K562 (cell line): ENCODE data around the gene CFAP221. TPM values are rescaled to one million over a fixed set of nuclear protein-coding genes. Genes with fewer than 3 reads are reported as not detected.

ENCODE experiments used
- ATAC-seq: fragments of 200-7000 bp; cut with Tn5 transposase; 3 replicates; pipeline ENCODE4 v1.9.1; 2020; ENCODE audit warnings: moderate library complexity
- BruUV-seq: library from RNA; stranded (reverse); fragments of 400-500 nt; replicated peaks from 2 replicates; lab custom pipeline; 2021; lab: Mats Ljungman, UMichigan
- CTCF ChIA-PET: fragments of 300-600 bp; formaldehyde crosslinking; extraction: SDS; loops from one replicate; lab custom pipeline; 2021; ENCODE audit warnings: low intra/inter-chr PET ratio; lab: Yijun Ruan, JAX
- POLR2A ChIA-PET: fragments of 300-600, 350-650 bp; sonication (Branson Sonifier 250); formaldehyde crosslinking; extraction: SDS; loops from one replicate; lab custom pipeline; 2021; ENCODE audit warnings: antibody characterized with exemption, inconsistent platforms; lab: Yijun Ruan, JAX
- DNase-seq, 4 experiments: peaks; one replicate each; pipeline versions ENCODE4 v3.0.0 to v3.0.0-alpha.2; 2011 to 2018; ENCODE audit warnings: low spot score in 3 of 4, mixed read lengths in 3 of 4; ENCODE audit errors: extremely low read depth in 1 of 4
- FAIRE-seq: peaks from 2 replicates; lab custom pipeline; 2011; peaks lifted over from hg19 to GRCh38; lab: Jason Lieb, UNC
- H2AFZ ChIP-seq: 2 replicates; pipeline ENCODE4 v1.6.0; 2011; ENCODE audit warnings: low read depth, low read length, control low read depth, inconsistent platforms
- H3K27ac ChIP-seq: fragments of 200-600 bp; 3 replicates; pipeline ENCODE4 v1.8.0; 2011; ENCODE audit warnings: low read depth, mild to moderate bottlenecking, control low read depth, inconsistent platforms, low read length, moderate library complexity, mixed read lengths; ENCODE audit errors: extremely low read depth
- H3K27me3 ChIP-seq, 2 experiments: fragments of 300-600 bp in 1 of 2; 2 replicates in 1 of 2; 3 replicates in 1 of 2; pipeline versions ENCODE4 v1.6.0 to v1.8.0; 2011; ENCODE audit warnings: inconsistent platforms in 2 of 2, low read length in 2 of 2, mild to moderate bottlenecking in 1 of 2, mixed read lengths in 1 of 2, moderate library complexity in 1 of 2; ENCODE audit not compliant: control insufficient read depth in 2 of 2, insufficient read depth in 2 of 2
- H3K36me3 ChIP-seq: fragments of 300-600 bp; 3 replicates; pipeline ENCODE4 v1.8.0; 2011; ENCODE audit warnings: mild to moderate bottlenecking, low read length, inconsistent platforms; ENCODE audit not compliant: control insufficient read depth, insufficient read depth
- H3K4me1 ChIP-seq, 2 experiments: fragments of 200-600 bp in 1 of 2; replicated peaks in 1 of 2; 2 replicates in 1 of 2; 3 replicates in 1 of 2; pipeline versions ENCODE4 v1.5.1 to v1.8.0; 2011; ENCODE audit warnings: inconsistent platforms in 2 of 2, low read length in 2 of 2, mild to moderate bottlenecking in 1 of 2, mixed read lengths in 1 of 2, moderate library complexity in 1 of 2; ENCODE audit not compliant: control insufficient read depth in 2 of 2, insufficient read depth in 2 of 2
- H3K4me2 ChIP-seq: 2 replicates; pipeline ENCODE4 v1.6.1; 2011; ENCODE audit warnings: low read length, control low read depth, inconsistent platforms, mixed read lengths; ENCODE audit not compliant: insufficient read depth
- H3K4me3 ChIP-seq: fragments of 200-600 bp; sonication (generic), shearing (Covaris generic); 2 replicates; pipeline ENCODE4 v1.5.1; 2016; ENCODE audit warnings: control low read depth, inconsistent platforms
- H3K79me2 ChIP-seq: fragments of 200-600 bp; 3 replicates; pipeline ENCODE4 v1.8.0; 2011; ENCODE audit warnings: low read length, inconsistent platforms; ENCODE audit not compliant: control insufficient read depth, insufficient read depth
- H3K9ac ChIP-seq, 2 experiments: 2 replicates each; pipeline versions ENCODE4 v1.6.0 to v1.6.1; 2011; ENCODE audit warnings: low read depth in 2 of 2, low read length in 2 of 2, control low read depth in 1 of 2, inconsistent platforms in 1 of 2, mild to moderate bottlenecking in 1 of 2, mixed read lengths in 1 of 2; ENCODE audit not compliant: insufficient read depth in 1 of 2
- H3K9me1 ChIP-seq: one replicate; pipeline ENCODE4 v1.6.0; 2011; ENCODE audit warnings: inconsistent platforms, mild to moderate bottlenecking, low read length, moderate library complexity; ENCODE audit not compliant: control insufficient read depth, insufficient read depth
- H3K9me3 ChIP-seq: replicated peaks from 2 replicates; pipeline ENCODE4 v1.5.1; 2011; ENCODE audit warnings: low read depth, low read length, inconsistent platforms; ENCODE audit not compliant: control insufficient read depth, insufficient read depth
- H4K20me1 ChIP-seq: replicated peaks from 2 replicates; pipeline ENCODE4 v1.6.1; 2011; ENCODE audit warnings: low read length, inconsistent platforms, mixed read lengths; ENCODE audit not compliant: control insufficient read depth, insufficient read depth
- CXXC5 ChIP-seq: fragments of 250-450 bp; sonication (Bioruptor Pico); IDR thresholded peaks from 2 replicates; pipeline ENCODE4 v1.8.0; 2022; ENCODE audit warnings: inconsistent platforms, mild to moderate bottlenecking, moderate library complexity
- GTF2A2 ChIP-seq: IDR thresholded peaks from 2 replicates; pipeline ENCODE4 v1.6.1; 2016; ENCODE audit warnings: mild to moderate bottlenecking, missing genetic modification characterization, missing compliant biosample characterization
- HMG20B ChIP-seq: fragments of 250-450 bp; sonication (Bioruptor Pico); IDR thresholded peaks from 2 replicates; pipeline ENCODE4 v1.5.0; 2021; ENCODE audit warnings: mild to moderate bottlenecking
- HOXB6 ChIP-seq: fragments of 250-450 bp; sonication (Bioruptor Pico); IDR thresholded peaks from 2 replicates; pipeline ENCODE4 v1.5.1; 2022; ENCODE audit warnings: mild to moderate bottlenecking, borderline replicate concordance
- PHF8 ChIP-seq: fragments of 200-600 bp; sonication (generic); IDR thresholded peaks from 2 replicates; pipeline ENCODE4 v1.6.1; 2012; ENCODE audit warnings: mixed run types, mild to moderate bottlenecking, inconsistent platforms, low read length, moderate library complexity, borderline replicate concordance
- ZNF696 ChIP-seq: fragments of 250-450 bp; sonication (Bioruptor Pico); conservative IDR thresholded peaks from 2 replicates; pipeline ENCODE4 v1.4.0; 2020; ENCODE audit warnings: mild to moderate bottlenecking, moderate library complexity
- WGBS: fragments of 100-300 bp; shearing (Covaris generic); methylation state at CpG from one replicate; pipeline ENCODE4 v1.1.6; 2016; ENCODE audit warnings: low coverage, mixed read lengths; ENCODE audit not compliant: insufficient coverage; ENCODE audit errors: missing lambda C conversion rate; 5-methylcytosine and 5-hydroxymethylcytosine counted together
- in situ Hi-C: fragments of 300-500 bp; cut with MboI; formaldehyde crosslinking; loops from 4 replicates; pipeline ENCODE4 v1.15.0; 2018; ENCODE audit warnings: inconsistent platforms, mixed read lengths
- intact Hi-C: fragments of 100-400 bp; cut with micrococcal nuclease; formaldehyde crosslinking; loops from 2 replicates; pipeline ENCODE4 v1.14.2; 2022
- polyA plus RNA-seq, 8 experiments: library from polyadenylated mRNA; depleted of rRNA in 4 of 8; stranded (reverse) in 5 of 8; unstranded in 3 of 8; fragments of >200 nt; fragmentation: Nextera tagmentation in 2 of 8; fragmentation: Illumina TruSeq in 1 of 8; extraction: Ambion mirVana in 2 of 8; extraction: Trizol in 1 of 8; gene quantifications; 2 replicates each; pipeline versions ENCODE4 v1.2.1 to v1.2.3, GENCODE V29; 2011 to 2014; ENCODE audit warnings: inconsistent platforms in 1 of 8, missing spikeins in 1 of 8
- total RNA-seq, 7 experiments: library from RNA; depleted of rRNA in 6 of 7; stranded (reverse); fragments of >200 nt in 6 of 7; fragmentation: Illumina TruSeq in 2 of 7; extraction: Trizol in 2 of 7; gene quantifications; 2 replicates each; pipeline versions ENCODE4 v1.2.1 to v1.2.3, GENCODE V29; 2011 to 2021; ENCODE audit warnings: low replicate concordance in 1 of 7

The CFAP221 gene
- total and polyA plus RNA-seq, 9 of the 15 experiments (the other 6 are each of a cell fraction or from before 2014, with no cell fraction given): 0.09 to 1.4 (median 0.65) TPM

- TF ChIP-seq CXXC5 (CRISPR knock-in tag) (no peak), HOXB6 (no peak), HMG20B (CRISPR knock-in tag) (no peak), GTF2A2 (tag) (no peak), ZNF696 (no peak)
- TF ChIP-seq, all 486 proteins: peak for 0
Observed at GRCh38 chr2:119637371-119637770, 93.1 kb downstream of the CFAP221 start (continued).

- no peak for DNase-seq
- CTCF ChIA-PET: no interaction called here
- in situ Hi-C loops: no loop called here
- no peak overlapping the region for H3K9ac ChIP-seq
- H3K9me3 ChIP-seq: no peaks in the 10 kb centered on the region
- intact Hi-C loops: no loop called here
- no peak for TF ChIP-seq PHF8
- no peak for ATAC-seq
- no peaks in the 10 kb centered on the region for H3K36me3 ChIP-seq
- FAIRE-seq: no peak
- no peaks in the 10 kb centered on the region for H3K9me1 ChIP-seq
- no peaks in the 10 kb centered on the region for H3K79me2 ChIP-seq
- no peak overlapping the region for H3K4me3 ChIP-seq
- H4K20me1 ChIP-seq: no peaks in the 10 kb centered on the region; the same call in 1 of the 2 replicates
- POLR2A ChIA-PET: interaction anchor here (0.7 kb wide), 1 partner anchor 10 kb away, joined by 3 read pairs; no protein-coding TSS in a partner anchor
- BruUV-seq: no TSS peak
- H3K4me2 ChIP-seq: no peak overlapping the region
- peaks cover 29 to 40% of the 10 kb centered on the region in 2 experiments; a peak in 3 of 5 replicates for H3K27me3 ChIP-seq
- H3K4me1 ChIP-seq: peaks cover 0 to 3% of the 10 kb centered on the region in 2 experiments; a peak in 2 of 5 replicates
- H2AFZ ChIP-seq: no peak overlapping the region
- H3K27ac ChIP-seq: no peak overlapping the region
- 2% methylated on average over 12 of the region's 12 CpGs for WGBS
Observed at GRCh38 chr2:119638246-119638645, 94.0 kb downstream of the CFAP221 start.
